22Rv1 (cell line): ENCODE data around the gene LRRC25.
"Not testable (repeated sequence)": the region's sequence is repeated elsewhere in the genome, so short reads cannot be mapped to it uniquely, and the experiment has no call there.

Source experiments
- H3K27ac ChIP-seq: fragments of 450-650 bp; 2 replicates; pipeline ENCODE4 v1.5.1; 2017
- CTCF ChIP-seq: fragments of 450-650 bp; IDR thresholded peaks from 2 replicates; pipeline ENCODE4 v1.5.1; 2017; ENCODE audit warnings: mild to moderate bottlenecking
- ZFX ChIP-seq: fragments of 450-650 bp; IDR thresholded peaks from 2 replicates; pipeline ENCODE4 v1.6.1; 2017; ENCODE audit warnings: antibody characterized with exemption, borderline replicate concordance

The LRRC25 gene

DNA sequence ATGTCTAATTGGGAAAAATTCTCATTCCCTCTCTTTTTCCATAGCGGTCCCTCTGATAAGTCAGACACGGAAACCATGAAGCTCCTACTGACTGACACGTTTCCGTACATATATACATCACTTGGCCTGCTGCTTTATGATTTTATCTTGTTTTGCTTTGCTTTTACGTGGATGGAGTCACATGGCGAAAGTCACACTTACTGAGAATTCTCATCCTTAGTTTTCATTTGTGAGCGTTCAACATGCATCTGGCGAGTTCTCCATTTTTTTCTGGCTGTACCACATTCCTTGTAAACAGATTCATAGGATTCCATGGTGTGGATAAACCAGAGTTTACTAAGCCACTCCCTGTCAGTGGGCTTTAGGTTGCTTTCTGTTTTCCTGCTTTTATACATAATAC is 35.8 kb downstream of the LRRC25 start:
- TF ChIP-seq CTCF (no peak), ZFX (no peak)
- no peak overlapping the region for H3K27ac ChIP-seq

DNA sequence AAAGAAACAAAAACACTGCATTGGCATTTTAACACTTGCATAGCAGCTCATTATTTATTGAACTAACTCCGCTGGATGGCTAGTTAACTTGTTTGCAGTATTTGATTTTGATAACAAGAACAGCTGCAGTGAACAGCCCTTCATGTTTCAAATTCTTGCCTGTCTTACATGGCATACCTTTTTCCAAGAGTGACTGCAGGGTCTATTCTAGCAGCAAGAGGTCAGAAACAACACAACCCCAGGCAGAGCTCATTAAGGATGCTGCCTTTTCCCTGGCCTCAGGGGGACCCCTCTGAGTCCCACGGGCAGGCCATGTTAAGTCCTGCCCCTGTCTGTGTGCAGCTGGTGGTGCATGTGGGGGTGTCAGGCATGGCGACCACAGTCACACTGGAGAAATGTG is 40.4 kb downstream of the LRRC25 start:
- H3K27ac ChIP-seq, result no peak overlapping the region
- TF ChIP-seq ZFX, result no peak
- TF ChIP-seq CTCF, result no peak

- not testable (repeated sequence) for H3K27ac ChIP-seq
These were observed 42.7 kb downstream of the LRRC25 start for GRCh38 chr19:18354743-18355142.

GRCh38 chr19:18353378-18354005 is 43.9 kb downstream of the LRRC25 start:
- TF ChIP-seq ZFX, result no peak
- no peak for TF ChIP-seq CTCF
- no peak overlapping the region for H3K27ac ChIP-seq

- no peak for TF ChIP-seq CTCF
- TF ChIP-seq ZFX, result no peak
- no peak overlapping the region for H3K27ac ChIP-seq
These were observed 45.9 kb downstream of the LRRC25 start for GRCh38 chr19:18351544-18351943.

- TF ChIP-seq CTCF (no peak), ZFX (no peak)
- H3K27ac ChIP-seq, result no peak overlapping the region
These were observed 46.9 kb downstream of the LRRC25 start for GRCh38 chr19:18350490-18350889.

DNA sequence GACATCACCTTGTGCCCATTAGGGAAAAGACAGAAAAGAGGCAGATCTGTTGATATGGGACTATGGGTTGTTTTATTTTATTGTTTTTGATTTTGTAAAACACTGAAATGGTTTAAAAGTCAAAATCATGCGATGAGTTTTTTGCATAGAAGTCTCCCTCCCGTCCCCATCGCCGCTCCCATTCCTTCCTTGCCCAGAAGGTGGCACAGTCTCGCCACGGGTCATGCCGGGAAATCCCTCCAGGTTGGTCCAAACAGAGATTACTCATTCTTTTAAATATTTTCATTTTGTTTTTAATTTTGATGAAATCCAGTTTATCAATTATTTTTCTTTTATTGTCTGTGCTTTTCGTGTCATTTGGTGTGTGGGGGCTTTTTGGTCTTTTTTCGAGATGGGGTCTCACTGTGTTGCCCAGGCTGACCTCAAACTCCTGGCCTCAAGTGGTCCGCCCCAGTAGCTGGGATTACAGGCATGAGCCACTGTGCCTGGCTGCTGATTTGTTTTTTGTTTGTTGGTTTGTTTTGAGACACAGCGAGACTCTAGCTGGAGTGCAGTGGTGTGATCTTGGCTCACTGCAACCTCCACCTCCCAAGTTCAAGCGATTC is 47.8 kb downstream of the LRRC25 start:
- TF ChIP-seq ZFX (no peak), CTCF (peak; percentile 90)
- H3K27ac ChIP-seq, result no peak overlapping the region

GRCh38 chr19:18348818-18349339 is 48.5 kb downstream of the LRRC25 start:
- not testable (repeated sequence) for H3K27ac ChIP-seq
